SIG-M5 (cell line): ENCODE measurements around the gene ZFYVE26.
"Not testable (repeated sequence)": the region's sequence is repeated elsewhere in the genome, so short reads cannot be mapped to it uniquely, and the experiment has no call there.

Experiments used
- DNase-seq: peaks from one replicate; lab custom pipeline; 2025; lab: John Stamatoyannopoulos, UW

ZFYVE26 gene

DNA sequence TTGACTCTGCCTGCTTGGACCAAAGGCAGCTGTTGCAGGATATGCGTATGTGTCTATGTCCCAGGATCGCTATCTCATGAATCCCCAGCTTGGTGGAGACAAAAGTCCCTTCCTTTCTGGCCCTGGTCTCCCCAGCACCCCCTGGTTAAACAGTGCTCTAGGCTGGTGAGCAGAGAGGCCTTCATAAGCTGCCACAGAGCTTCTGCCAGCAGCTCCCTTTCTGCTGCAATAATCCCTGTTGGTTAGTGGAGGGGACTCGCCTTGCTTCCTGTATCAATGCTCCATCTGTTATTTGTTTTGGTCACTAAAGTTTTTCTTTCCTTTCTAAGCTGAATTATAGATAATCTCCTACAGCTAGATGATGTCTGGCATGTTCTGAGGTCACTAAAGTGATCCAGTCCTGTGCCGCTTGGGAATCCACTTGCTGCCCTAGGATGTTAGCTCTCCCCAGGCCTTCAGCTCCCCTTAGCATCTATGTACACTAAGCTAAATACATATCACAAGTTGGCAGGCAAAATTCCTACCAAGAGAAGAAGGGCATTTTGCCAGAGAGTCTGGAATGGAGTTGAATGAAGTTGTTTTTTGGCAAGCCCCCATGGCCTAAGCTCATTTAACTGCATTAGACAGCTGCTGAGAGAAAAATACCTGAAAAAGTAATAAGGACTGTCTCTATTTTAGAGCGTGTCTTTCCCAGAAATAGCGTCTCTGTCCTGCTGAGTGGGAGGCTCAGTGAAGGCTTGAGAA, 66.9 kb downstream of the ZFYVE26 start:
- no peak for DNase-seq

DNA sequence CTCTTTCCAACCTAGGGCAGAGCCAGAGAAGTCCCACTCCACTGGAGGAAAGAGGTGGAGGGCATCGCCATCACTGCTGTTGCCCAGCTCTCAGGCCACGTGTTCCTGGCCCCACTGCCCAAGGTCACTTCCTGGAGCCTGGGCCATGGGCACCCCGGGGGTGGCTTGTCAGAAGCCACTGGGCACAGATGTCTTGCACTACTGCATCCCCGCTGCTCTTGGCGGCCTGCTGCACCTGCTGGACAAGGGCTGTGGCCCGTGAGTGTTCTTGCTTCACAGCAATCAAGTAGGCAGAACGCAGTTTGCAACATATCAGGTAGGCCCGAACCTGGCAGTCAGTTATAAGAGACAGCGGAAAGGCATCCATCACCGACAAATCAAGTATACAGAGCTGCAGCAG, 68.1 kb downstream of the ZFYVE26 start:
- DNase-seq, result no peak

DNA sequence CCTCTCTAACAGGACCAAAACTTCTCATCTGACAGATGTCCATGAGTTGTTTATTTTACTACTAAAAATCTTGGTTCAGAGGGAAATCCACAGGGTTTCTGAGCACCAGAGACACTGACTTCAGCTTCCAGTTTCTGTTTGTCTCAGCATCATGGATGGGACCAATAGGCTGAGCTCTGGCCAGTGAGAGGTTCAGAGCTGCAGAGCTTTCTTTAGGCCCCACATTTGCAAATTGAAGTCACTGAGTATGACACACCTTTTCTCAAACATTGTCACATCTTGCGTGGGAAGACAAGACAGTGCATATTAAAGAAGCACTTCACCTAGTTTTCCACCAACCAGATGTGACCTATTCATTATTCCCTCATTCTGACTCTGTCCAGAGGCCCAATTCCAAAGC, 69.5 kb downstream of the ZFYVE26 start:
- DNase-seq, result no peak

DNA sequence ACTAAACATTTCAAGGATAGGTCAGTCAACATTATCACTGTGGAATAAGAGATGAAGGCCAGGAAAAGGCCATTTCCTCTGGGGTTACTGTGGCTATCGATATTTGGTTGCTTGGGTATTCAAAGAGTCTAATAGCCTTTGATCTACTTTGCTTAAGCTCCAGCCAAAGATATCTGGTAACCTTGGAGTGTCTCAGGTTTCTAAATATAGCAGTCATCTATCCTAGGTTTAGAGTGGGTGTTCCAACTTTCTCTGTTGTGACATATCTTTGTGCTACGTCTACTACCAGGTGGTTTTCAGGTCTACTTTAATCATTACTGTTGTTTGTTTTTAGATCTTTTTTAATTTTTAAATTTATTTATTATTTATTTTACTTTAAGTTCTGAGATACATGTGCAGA, 72.3 kb downstream of the ZFYVE26 start:
- no peak for DNase-seq

DNA sequence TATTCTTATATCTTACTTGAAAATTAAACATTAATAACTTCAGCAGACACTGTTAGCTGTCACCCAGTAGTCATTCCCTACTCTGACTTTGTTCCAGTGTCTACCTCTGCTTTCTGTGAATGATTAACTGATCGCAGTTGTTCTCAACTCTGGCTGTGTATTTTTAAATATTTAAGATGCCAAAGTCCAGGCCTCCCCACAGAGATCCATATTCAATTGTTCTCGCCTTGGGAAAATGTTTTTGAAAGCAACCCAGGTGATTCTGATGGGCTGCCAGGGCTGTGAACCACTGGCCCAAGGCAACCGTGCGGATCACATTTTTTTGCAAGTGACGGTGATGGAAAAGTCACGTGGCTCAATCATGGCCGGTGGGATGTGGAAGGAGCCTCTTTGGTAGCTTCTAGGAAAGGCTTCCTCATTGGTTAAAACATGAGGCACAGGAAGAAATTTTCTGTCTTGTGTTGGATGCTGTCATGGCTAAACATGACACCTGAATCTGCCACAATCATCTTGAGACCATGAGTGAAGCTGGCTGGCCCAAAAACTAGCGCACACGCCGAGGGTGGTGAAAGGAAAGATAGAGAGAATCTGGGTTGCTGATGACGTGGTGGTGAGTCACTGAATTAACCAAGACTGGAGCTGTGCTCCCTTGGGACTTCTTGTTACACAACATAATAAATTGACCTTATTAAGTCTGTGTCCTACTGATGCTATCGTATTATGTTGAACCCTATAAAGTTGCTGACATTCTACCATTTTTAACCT, 77.5 kb downstream of the ZFYVE26 start:
- DNase-seq, result no peak

DNA sequence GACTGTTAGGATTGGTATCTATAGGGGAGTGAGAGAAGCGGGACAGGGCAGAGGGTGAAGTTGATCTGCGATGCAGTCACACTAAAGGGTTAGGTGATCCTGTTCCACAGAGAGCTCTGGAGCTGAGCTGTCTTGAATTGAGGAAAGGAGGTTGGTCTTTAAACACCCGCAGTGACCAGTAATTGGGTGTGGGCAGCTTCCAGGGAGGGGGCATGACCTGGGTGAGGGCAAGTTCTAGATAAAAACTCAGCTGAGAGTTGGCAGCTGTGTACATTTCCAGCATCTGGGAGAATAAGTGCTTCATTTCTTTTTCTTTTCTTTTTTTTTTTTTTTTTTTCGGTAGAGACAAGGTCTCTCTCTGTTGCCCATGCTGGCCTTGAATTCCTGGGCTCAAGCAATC, 79.6 kb downstream of the ZFYVE26 start:
- DNase-seq, result no peak

DNA sequence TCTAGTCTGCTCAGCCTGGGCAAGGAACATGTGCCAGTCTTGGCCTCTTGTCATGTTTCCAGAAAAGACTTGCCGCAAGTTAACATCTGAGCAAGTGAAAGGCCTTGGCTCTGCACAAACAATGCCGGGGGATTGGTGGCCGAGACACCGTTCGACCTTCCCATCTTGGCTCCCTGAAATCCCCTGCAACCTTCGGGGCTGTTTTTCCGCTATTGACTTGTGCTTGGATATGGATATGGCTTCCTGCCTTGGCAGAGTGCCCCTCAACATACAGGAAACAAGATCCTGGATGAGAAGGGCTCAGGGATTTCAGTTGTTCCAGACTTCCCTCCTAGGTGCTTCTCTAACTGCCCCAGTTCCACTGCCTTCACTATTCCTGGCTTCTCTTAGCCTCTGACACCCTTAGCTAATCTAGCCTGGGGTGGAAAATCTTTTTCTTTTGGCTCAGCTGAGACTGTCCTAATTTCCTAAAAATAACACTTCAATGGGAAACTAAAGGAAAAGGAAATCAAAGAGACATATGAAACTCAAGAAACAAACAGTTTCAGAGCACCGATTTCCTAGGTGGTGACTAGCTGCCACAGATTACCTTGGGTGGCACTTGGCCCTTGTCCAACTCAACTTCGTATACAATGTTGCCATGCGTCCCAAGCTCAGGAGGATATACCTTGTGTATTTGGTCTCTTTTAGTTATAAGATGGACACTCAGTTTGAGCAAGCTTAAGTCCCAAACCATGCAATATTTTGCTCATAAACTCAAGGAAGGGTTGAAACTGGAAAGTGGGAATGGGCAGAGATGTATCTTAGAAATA, 80.8 kb downstream of the ZFYVE26 start:
- no peak for DNase-seq

DNA sequence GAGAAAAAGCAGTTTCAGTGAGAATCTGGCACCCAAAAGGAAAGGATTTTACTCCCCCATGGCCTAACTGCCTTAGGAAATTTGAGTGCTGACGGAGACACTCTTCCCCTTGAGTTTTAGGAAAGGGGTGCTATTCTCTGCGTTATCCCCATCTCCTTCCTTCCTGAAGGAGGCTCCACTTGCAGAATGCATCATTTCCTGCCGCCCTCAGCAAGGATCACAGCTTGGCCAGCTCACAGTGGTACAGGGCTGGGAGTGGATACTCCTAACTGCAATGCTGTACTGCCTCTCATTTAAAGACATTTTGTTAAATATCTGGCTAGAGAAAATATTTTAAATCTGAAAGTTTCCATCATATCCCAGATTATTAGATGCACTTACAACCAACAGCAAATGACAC, 81.7 kb downstream of the ZFYVE26 start:
- DNase-seq, result no peak

DNA sequence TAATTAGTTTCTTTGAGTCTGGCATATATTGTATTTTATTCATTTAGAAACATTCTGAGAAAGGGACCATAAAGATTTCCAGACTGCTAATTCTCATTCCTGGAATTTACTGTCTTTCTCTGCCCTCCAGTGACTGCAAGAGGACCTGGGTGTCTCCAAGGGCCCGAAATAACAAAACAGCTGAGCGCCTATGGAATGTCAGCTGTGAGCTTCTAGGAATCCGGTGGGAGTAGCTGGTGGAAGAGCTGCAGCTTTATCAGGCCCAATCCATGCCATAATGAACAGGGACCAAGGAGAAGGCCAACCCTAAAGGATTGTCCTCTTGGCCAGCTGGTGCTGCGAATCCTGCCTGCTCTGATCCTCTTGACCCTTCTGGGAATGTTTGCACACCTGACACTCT, 82.8 kb downstream of the ZFYVE26 start:
- no peak for DNase-seq

DNA sequence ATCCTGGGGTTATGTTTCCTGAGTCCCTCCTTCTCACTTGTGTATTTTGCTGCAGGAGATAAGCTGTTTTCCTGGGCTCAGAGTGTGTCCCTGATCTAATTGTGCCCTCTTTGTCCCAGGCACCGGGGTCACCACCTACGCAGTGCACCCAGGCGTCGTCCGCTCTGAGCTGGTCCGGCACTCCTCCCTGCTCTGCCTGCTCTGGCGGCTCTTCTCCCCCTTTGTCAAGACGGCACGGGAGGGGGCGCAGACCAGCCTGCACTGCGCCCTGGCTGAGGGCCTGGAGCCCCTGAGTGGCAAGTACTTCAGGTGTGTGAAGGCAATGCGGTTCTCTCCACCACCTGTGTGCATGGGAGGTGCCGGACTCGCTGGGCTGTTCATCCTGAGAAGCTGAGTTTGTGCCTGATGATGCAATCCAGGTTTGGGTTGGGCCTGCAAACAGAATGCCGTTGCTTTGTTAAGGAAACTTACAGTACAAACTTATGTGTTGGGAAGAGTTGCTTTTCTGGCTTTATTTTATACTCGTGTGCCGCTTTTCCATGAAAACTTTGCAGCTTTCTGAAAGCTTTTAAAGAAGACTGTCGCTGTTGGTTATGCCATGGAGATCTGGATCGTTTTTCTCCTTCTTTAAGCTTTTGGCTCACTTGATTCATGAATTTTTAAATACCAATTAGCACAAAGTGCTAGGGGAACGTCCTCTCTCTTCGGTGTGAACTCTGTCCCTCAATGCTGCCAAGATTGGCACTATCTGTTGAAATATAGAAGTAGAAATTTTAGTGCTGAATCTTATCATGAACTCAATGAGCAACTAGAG, 87.1 kb downstream of the ZFYVE26 start:
- DNase-seq, result no peak

DNA sequence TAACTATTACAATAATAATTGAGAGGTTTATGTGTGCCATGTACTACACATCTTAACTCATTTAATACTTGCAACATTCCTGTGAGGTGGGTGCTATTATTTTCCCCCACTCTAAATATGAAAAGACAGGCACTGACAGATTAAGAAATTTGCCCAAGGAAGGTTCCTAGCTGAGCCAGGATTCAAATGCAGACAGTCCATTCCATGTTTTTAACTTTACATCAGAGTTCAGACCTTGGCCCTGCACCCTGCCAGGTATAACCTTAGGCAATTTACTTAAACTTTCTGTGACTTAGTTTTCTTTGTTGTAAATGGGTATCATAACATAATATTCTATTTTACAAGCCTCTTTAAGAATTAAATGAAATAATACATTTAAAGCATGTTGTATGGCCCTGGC, 88.1 kb downstream of the ZFYVE26 start:
- no peak for DNase-seq

DNA sequence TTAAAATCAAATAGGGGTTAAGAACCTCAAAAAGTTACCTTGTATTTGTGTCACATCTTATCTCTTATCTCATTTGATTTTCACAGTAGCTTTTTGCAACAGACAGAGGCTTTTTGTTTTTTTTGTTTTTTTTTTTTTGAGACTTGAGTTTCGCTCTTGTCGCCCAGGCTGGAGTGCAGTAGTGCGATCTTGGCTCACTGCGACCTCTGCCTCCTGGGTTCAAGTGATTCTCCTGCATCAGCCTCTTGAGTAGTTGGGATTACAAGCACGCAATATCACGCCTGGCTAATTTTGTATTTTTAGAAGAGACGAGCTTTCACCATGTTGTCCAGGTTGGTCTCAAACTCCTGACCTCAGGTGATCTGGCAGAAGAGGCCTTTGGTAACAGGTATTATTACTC, 89.0 kb downstream of the ZFYVE26 start:
- DNase-seq, result no peak

DNA sequence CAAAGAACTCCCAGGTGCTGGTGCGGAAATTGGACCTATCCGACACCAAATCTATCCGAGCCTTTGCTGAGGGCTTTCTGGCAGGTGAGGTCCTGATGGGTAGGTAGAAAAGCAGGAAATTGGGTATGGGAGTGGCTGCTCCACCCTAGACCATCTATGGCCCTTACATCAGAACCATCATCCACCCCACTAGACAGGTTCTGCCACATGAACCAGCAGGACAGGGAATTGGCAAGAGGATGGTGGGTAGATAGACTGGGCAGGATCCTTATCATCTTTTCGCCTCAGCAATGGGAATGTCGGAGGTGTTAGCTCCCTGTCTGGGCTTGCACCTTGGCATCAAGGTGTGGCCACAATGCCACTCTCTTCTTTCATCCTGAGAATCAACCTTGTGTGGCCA, 91.2 kb downstream of the ZFYVE26 start:
- DNase-seq, result no peak

DNA sequence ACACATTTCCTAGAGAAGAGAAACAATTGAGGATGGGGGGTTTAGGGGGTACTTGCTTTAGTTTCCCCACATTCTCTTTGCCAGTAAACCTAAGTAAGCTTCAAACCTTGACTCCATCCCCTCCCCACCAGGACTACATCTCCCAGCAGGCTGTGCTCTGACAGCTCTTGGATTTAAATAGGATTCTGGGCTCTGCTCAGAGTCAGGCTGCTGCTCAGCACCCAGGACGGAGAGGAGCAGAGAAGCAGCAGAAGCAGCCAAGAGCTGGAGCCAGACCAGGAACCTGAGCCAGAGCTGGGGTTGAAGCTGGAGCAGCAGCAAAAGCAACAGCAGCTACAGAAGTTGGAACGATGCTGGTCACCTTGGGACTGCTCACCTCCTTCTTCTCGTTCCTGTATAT, 94.1 kb downstream of the ZFYVE26 start:
- DNase-seq, result no peak

DNA sequence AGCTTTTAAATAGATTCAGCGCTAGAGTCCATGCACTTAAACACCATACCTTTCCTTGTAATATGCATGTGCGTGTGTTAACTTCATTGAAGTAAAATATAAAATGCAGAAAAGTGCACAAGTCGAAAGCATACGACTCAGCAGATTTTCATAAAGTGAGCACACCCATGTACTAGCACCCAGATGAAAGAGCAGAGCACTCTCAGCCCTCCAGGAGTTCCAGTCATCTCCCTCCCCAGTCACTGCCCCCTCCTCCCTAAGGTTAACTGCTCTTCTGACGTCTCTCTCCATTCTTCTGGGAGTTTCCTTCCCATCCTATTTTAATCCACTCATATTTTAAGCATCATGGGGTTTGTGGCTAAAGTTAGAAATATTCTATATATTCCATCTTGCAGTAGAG, 94.5 kb downstream of the ZFYVE26 start:
- no peak for DNase-seq

DNA sequence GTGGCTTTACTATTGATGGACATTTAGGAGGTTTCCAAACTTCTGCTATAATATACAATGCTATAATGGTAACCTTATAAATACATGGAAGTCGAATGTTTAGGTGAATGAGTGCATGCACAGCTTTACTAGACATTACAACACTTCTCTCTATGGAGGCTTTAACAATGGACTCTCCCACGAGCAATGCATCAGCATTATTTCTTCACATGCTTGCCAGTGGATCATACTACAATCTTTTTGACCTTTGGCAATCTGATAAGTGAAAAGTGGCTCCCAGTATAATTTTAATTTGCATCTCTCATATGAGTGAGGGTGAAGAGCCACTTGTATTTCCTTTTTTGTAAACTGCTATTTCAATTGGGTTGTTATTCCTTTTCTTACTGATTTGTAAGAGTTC, 96.5 kb downstream of the ZFYVE26 start:
- DNase-seq, result no peak

DNA sequence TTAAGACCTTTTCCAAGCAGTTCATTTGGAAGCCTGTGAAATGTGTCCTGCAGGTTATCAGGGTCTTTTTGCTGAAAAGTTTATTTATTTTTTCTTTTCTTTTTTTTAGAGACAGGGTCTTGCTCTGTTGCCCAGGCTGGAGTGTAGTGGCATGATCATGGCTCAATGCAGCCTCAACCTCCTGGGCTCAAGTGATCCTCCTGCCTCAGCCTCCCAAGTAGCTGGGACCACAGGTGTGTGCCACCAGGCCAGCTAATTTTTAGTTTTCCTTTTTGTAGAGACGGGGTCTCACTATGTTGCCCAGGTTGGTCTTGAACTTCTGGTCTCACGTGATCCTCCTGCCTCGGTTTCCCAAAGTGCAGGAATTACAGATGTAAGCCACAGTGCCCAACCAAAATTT, 97.0 kb downstream of the ZFYVE26 start:
- DNase-seq, result not testable (repeated sequence)

DNA sequence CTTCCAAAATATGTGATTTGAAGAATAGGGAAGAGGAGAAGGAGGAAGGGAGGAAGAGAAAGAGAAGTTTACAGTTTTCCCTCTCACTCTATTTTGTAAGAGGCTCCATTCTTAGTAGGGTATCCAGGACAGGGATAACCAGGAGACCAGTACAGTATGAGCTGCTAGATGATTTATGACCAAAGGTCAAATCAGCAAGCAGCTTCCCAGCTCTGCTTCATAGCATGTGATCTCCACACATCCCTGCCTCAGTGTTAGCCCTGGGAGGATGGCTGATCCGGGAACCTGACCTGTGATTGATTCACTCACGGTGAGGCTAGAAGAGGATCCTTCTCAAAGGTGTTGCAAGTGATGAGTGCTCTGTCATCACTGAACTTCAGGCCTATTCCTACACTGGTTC, 98.1 kb downstream of the ZFYVE26 start:
- DNase-seq, result no peak

DNA sequence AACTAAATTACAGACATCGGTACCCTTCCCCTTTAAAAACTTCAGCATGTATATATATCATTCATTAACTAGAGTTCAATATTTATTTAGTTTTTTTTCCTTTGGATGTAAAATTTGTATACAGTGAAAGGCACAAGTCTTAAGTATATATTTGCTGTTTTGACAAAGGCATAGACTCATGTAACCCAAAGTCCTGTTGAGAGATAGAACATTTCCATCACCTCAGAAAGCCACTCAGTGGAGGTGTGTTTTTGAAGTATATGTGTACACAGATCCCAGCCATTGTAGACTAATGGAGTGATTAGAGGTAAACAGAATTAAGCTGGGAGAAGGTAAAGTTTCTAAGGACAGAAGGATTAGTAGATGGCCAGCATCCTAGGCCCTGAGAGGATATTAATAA, 99.3 kb downstream of the ZFYVE26 start:
- no peak for DNase-seq

DNA sequence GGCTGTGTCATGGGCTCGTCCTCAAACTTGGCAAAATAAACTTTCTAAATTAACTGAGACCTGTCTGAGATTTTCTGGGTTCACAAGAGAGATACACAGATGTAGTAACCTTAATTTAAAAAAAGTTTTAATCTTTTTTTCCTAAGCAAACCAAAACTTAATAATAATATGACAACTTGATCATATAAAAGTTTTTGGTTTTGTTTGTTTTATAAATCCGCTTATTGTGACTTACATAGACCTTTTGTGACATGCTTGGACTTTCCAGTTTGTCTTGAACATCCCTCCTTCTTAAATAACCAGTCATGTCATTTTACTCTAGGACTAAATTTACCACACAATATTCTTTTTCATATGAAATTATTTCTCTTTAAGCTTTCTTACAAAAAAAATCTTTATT, 106.2 kb downstream of the ZFYVE26 start:
- DNase-seq, result no peak

DNA sequence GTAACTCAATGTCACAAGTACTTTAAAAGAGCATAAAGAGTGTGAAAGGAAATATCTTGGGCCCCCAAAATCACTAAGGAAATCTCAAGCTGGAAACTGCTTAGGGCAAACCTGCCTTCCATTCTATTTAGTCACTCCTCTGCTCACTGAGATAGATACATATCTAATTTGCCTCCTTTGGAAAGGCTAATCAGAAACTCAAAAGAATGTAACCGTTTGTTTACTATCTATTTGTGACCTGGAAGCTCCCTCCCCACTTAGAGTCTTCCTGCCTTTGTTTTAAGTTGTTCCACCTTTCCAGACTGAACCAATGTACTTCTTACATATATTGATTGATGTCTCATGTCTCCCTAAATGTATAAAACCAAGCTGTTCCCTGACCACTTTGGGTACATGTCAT, 106.6 kb downstream of the ZFYVE26 start:
- DNase-seq, result not testable (repeated sequence)

DNA sequence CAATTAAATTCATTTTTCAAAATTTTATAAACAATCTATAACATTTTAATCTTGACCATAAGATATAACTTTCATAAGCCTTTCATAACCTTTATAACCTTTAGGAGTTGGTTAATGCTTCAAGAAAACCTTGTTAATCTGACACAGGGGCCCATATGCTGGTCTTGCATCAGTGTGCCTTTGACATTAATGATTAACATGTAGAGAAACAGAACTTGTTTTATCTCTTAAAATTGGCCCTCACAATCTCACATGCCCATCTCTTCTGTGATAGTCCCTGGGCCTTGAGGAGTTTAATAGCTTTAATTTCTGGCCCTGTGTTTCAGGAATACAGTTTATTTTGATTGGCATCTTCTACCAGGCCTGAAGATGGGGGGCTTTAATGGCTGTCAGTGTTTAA, 107.0 kb downstream of the ZFYVE26 start:
- DNase-seq, result not testable (repeated sequence)
